Erythroblast (primary cell): ENCODE data around the gene CFAP20DC.
"Not testable (repeated sequence)": the region's sequence is repeated elsewhere in the genome, so short reads cannot be mapped to it uniquely, and the experiment has no call there.

ENCODE experiments used
- GATA1 ChIP-seq: IDR thresholded peaks from 2 replicates; pipeline ENCODE4 v1.6.1; 2011; ENCODE audit warnings: low read depth, mild to moderate bottlenecking, control low read depth, low read length, moderate library complexity
- POLR2A ChIP-seq: IDR thresholded peaks from 2 replicates; pipeline ENCODE4 v1.6.1; 2011; ENCODE audit warnings: mild to moderate bottlenecking, low read length

GRCh38 chr3:58842050-58842747, 207.6 kb downstream of the CFAP20DC start:
- not testable (repeated sequence) for TF ChIP-seq POLR2A, GATA1
